Prostate gland (tissue), 2 donors: Measurements from ENCODE around the gene LYRM2.

ENCODE experiments used
- CTCF ChIP-seq, 4 experiments: fragments of 200-600 bp in 2 of 4; fragments of 450-650 bp in 2 of 4; sonication (generic) in 2 of 4; IDR thresholded peaks; 1 replicate in 3 of 4; 2 replicates in 1 of 4; pipeline ENCODE4 v1.5.1; 2016 to 2019; ENCODE audit warnings: antibody characterized with exemption in 4 of 4, mild to moderate bottlenecking in 2 of 4, moderate library complexity in 2 of 4
- POLR2A ChIP-seq: fragments of 450-650 bp; IDR thresholded peaks from one replicate; pipeline ENCODE4 v1.6.1; 2016; ENCODE audit warnings: antibody characterized with exemption, mild to moderate bottlenecking
- POLR2AphosphoS5 ChIP-seq: sonication (generic); formaldehyde crosslinking; IDR thresholded peaks from one replicate; pipeline ENCODE4 v1.6.1; 2017; ENCODE audit warnings: antibody characterized with exemption

- no peak for TF ChIP-seq CTCF (IDR thresholded peaks at IDR 0.05)
- no peak for TF ChIP-seq POLR2A
- TF ChIP-seq POLR2AphosphoS5: no peak
Observed at GRCh38 chr6:89530982-89531381, 107.6 kb downstream of the LYRM2 start.
